Thyroid gland (tissue), 4 donors: Measurements from ENCODE around the gene INSC. TPM values are rescaled to one million over a fixed set of nuclear protein-coding genes. Genes with fewer than 3 reads are reported as not detected.

Experiments
- DNase-seq, 2 donors: peaks; one replicate each; pipeline ENCODE4 v3.0.0-alpha.2; 2019
- H3K27ac ChIP-seq, 3 donors: fragments of 200-600 bp; sonication (generic); 1 replicate in 2 of 3; 2 replicates in 1 of 3; pipeline ENCODE4 v1.5.1; 2016 to 2019; ENCODE audit warnings: mild to moderate bottlenecking in 1 of 3, moderate library complexity in 1 of 3
- H3K27me3 ChIP-seq: fragments of 200-600 bp; sonication (generic); one replicate; pipeline ENCODE4 v1.5.1; 2019
- H3K36me3 ChIP-seq, 2 donors: fragments of 200-600 bp; sonication (generic); one replicate each; pipeline ENCODE4 v1.5.1; 2016 to 2019
- H3K4me1 ChIP-seq, 2 donors: fragments of 200-600 bp; sonication (generic); one replicate each; pipeline ENCODE4 v1.5.1; 2017 to 2019
- H3K4me3 ChIP-seq, 3 donors: fragments of 200-600 bp; sonication (generic); replicated peaks in 1 of 3; 1 replicate in 2 of 3; 2 replicates in 1 of 3; pipeline ENCODE4 v1.5.1; 2016; ENCODE audit warnings: mild to moderate bottlenecking in 1 of 3
- H3K9me3 ChIP-seq: fragments of 200-600 bp; sonication (generic); one replicate; pipeline ENCODE4 v1.5.1; 2017
- CTCF ChIP-seq, 6 experiments: fragments of 200-600 bp in 3 of 6; fragments of 450-650 bp in 3 of 6; sonication (generic) in 3 of 6; IDR thresholded peaks; one replicate each; pipeline ENCODE4 v1.5.1; 2016 to 2019; ENCODE audit warnings: antibody characterized with exemption in 6 of 6, mild to moderate bottlenecking in 2 of 6, inconsistent platforms in 1 of 6, moderate library complexity in 1 of 6
- POLR2A ChIP-seq, 2 donors: fragments of 450-650 bp; IDR thresholded peaks; one replicate each; pipeline ENCODE4 v1.6.1; 2017; ENCODE audit warnings: antibody characterized with exemption in 2 of 2, mild to moderate bottlenecking in 2 of 2, moderate library complexity in 1 of 2
- WGBS, 2 donors: methylation state at CpG; one replicate each; pipeline ENCODE4 v1.1.5; 2017; 5-methylcytosine and 5-hydroxymethylcytosine counted together
- intact Hi-C: fragments of 100-400 bp; cut with DNase I; formaldehyde crosslinking; loops from one replicate; pipeline ENCODE4 v1.15.1; 2023
- total RNA-seq, 4 donors: library from RNA; depleted of rRNA; stranded (reverse); fragments of >200 nt; gene quantifications; one replicate each; pipeline ENCODE4 v1.2.3, GENCODE V29; 2016

Gene INSC
- total RNA-seq, 4 donors from 2014 or later = 0.38 to 1.2 (median 0.54) TPM; not detected in 1

- H3K4me1 ChIP-seq = peaks cover 0 to 4% of the 10 kb centered on the region in 2 donors
- no peaks in the 10 kb centered on the region for H3K27me3 ChIP-seq
- 94 to 97% methylated on average over 5 of the region's 5 CpGs for WGBS, 2 donors
- H3K4me3 ChIP-seq = no peak overlapping the region
- H3K9me3 ChIP-seq = no peaks in the 10 kb centered on the region
- no peaks in the 10 kb centered on the region for H3K36me3 ChIP-seq
- no peak overlapping the region for H3K27ac ChIP-seq
- no peak for TF ChIP-seq CTCF (IDR thresholded peaks at IDR 0.05)
- intact Hi-C loops = no loop called here
- no peak for DNase-seq
These were observed 963 bp downstream of the INSC start for GRCh38 chr11:15115686-15116085.

GRCh38 chr11:15117751-15118150, 3.0 kb downstream of the INSC start:
- Histone ChIP-seq H3K27ac (no peak overlapping the region), H3K27me3 (no peaks in the 10 kb centered on the region), H3K36me3 (no peaks in the 10 kb centered on the region), H3K9me3 (no peaks in the 10 kb centered on the region), H3K4me1 (peaks cover 0 to 4% of the 10 kb centered on the region in 2 donors), H3K4me3 (no peak overlapping the region)
- intact Hi-C loops = no loop called here
- TF ChIP-seq POLR2A (IDR thresholded peaks at IDR 0.05) (no peak), CTCF (IDR thresholded peaks at IDR 0.05) (no peak)
- DNase-seq = no peak
- 77 to 85% methylated on average over 4 of the region's 4 CpGs for WGBS, 2 donors

- H3K27ac ChIP-seq = no peak overlapping the region
- no peak overlapping the region for H3K4me3 ChIP-seq
- H3K4me1 ChIP-seq = peaks cover 0 to 4% of the 10 kb centered on the region in 2 donors
- H3K9me3 ChIP-seq = no peaks in the 10 kb centered on the region
- TF ChIP-seq CTCF (IDR thresholded peaks at IDR 0.05) (no peak), POLR2A (IDR thresholded peaks at IDR 0.05) (no peak)
- no peaks in the 10 kb centered on the region for H3K27me3 ChIP-seq
- H3K36me3 ChIP-seq = no peaks in the 10 kb centered on the region
- DNase-seq = no peak
- intact Hi-C loops = no loop called here
These were observed 3.7 kb downstream of the INSC start for GRCh38 chr11:15118431-15118830.

- no peaks in the 10 kb centered on the region for H3K36me3 ChIP-seq
- no peak for DNase-seq
- no peak overlapping the region for H3K4me3 ChIP-seq
- H3K27me3 ChIP-seq = no peaks in the 10 kb centered on the region
- WGBS, 2 donors = 80 to 94% methylated on average over 4 of the region's 4 CpGs
- H3K4me1 ChIP-seq = peaks cover 0 to 2% of the 10 kb centered on the region in 2 donors
- intact Hi-C loops = no loop called here
- no peak for TF ChIP-seq CTCF (IDR thresholded peaks at IDR 0.05)
- TF ChIP-seq POLR2A (IDR thresholded peaks at IDR 0.05) = no peak
- H3K27ac ChIP-seq = no peak overlapping the region
- H3K9me3 ChIP-seq = no peaks in the 10 kb centered on the region
These were observed 4.6 kb downstream of the INSC start for GRCh38 chr11:15119352-15119751.

- WGBS, 2 donors = 85 to 95% methylated on average over 1 of the region's 1 CpG
- Histone ChIP-seq H3K27ac (no peak overlapping the region), H3K4me3 (no peak overlapping the region), H3K4me1 (no peaks in the 10 kb centered on the region), H3K27me3 (no peaks in the 10 kb centered on the region), H3K9me3 (no peaks in the 10 kb centered on the region), H3K36me3 (no peaks in the 10 kb centered on the region)
- DNase-seq = no peak
- intact Hi-C loops = no loop called here
- TF ChIP-seq POLR2A (IDR thresholded peaks at IDR 0.05) (no peak), CTCF (IDR thresholded peaks at IDR 0.05) (no peak)
These were observed 5.1 kb downstream of the INSC start for GRCh38 chr11:15119826-15120225.
